Keratinocyte (primary cell): ENCODE data around the gene PLEKHS1.

Experiments used
- CTCF ChIP-seq, 3 experiments: IDR thresholded peaks in 1 of 3; conservative IDR thresholded peaks in 1 of 3; optimal IDR thresholded peaks in 1 of 3; 2 replicates in 2 of 3; 3 replicates in 1 of 3; pipeline versions ENCODE3 to v1.5.1; 2011; ENCODE audit warnings: low read length in 3 of 3, mild to moderate bottlenecking in 3 of 3, moderate library complexity in 2 of 3, control low read depth in 1 of 3, inconsistent platforms in 1 of 3; ENCODE audit not compliant: insufficient read depth in 2 of 3; ENCODE audit errors: extremely low read depth in 1 of 3
- EZH2 ChIP-seq: IDR thresholded peaks from one replicate; pipeline ENCODE4 v1.6.1; 2012; ENCODE audit warnings: inconsistent platforms, mild to moderate bottlenecking, low read length, moderate library complexity

- no peak for TF ChIP-seq CTCF (optimal IDR thresholded peaks at IDR 0.05 in 1 of 3, IDR thresholded peaks at IDR 0.05 in 1 of 3, conservative IDR thresholded peaks at IDR 0.05 in 1 of 3; ENCODE audit: extremely low read depth in 1 of 3, insufficient read depth in 2 of 3, low read length in 3 of 3)
- TF ChIP-seq EZH2 = no peak
These were observed 38.5 kb upstream of the PLEKHS1 start for GRCh38 chr10:113712755-113713639.
